A673 (cell line): Measurements from ENCODE around the gene CHID1.

Experiments used
- CTCF ChIP-seq: fragments of 300-800, 200-600 bp; sonication (generic); conservative IDR thresholded peaks from 2 replicates; pipeline ENCODE4 v1.5.1; 2017; ENCODE audit warnings: low read depth, mild to moderate bottlenecking, antibody characterized with exemption, low read length, moderate library complexity, mixed read lengths
- EZH2 ChIP-seq: fragments of 200-600 bp; sonication (generic); IDR thresholded peaks from 2 replicates; pipeline ENCODE4 v1.6.1; 2017; ENCODE audit warnings: borderline replicate concordance, low read depth, mild to moderate bottlenecking, mixed read lengths, antibody characterized with exemption, low read length; ENCODE audit not compliant: poor library complexity, severe bottlenecking

- TF ChIP-seq CTCF (no peak), EZH2 (no peak)
Measured at GRCh38 chr11:843086-843734, 67.4 kb downstream of the CHID1 start.
